ENCODE results near the gene SETD3. TPM values are rescaled to one million over a fixed set of nuclear protein-coding genes. Genes with fewer than 3 reads are reported as not detected.

Gene SETD3
- total and polyA plus RNA-seq, 2 experiments from 2014 or later: 40.7 to 68.0 TPM

GRCh38 chr14:99451234-99451633, 29.4 kb downstream of the SETD3 start:
- H3K36me3 ChIP-seq (ENCODE audit: insufficient read depth): peaks cover 7% of the 10 kb centered on the region; the same call in 1 of the 2 replicates
- Mint-ChIP-seq H3K27ac (no peak overlapping the region), H3K9me3 (no peaks in the 10 kb centered on the region), H3K4me3 (no peak overlapping the region), H3K4me1 (no peaks in the 10 kb centered on the region), H3K36me3 (ENCODE audit: low read depth) (peaks cover 25% of the 10 kb centered on the region), H3K27me3 (ENCODE audit: insufficient read depth, low read depth, poor library complexity) (peaks cover 2% of the 10 kb centered on the region)
- H3K27ac ChIP-seq (ENCODE audit: low read depth): no peak overlapping the region
- H3K27me3 ChIP-seq (ENCODE audit: insufficient read depth): no peaks in the 10 kb centered on the region
- TF ChIP-seq STAT1 (IDR thresholded peaks at IDR 0.05; ENCODE audit: unreplicated experiment): no peak
- TF ChIP-seq NANOG (IDR thresholded peaks at IDR 0.05; ENCODE audit: borderline replicate concordance): no peak
- TF ChIP-seq CREB1 (CRISPR knock-in tag; IDR thresholded peaks at IDR 0.05; ENCODE audit: low read depth): no peak
- no peak for TF ChIP-seq ZNF462 (CRISPR knock-in tag; IDR thresholded peaks at IDR 0.05)
- TF ChIP-seq ETS1 (IDR thresholded peaks at IDR 0.05): no peak
- no peak for TF ChIP-seq POLR2AphosphoS5 (IDR thresholded peaks at IDR 0.05; ENCODE audit: low read depth)
- no peak for TF ChIP-seq JUNB (IDR thresholded peaks at IDR 0.05; ENCODE audit: unreplicated experiment)
- no peak for TF ChIP-seq REST (IDR thresholded peaks at IDR 0.05; ENCODE audit: unreplicated experiment)
- no peak for TF ChIP-seq CTCF (conservative IDR thresholded peaks at IDR 0.05; ENCODE audit: low read depth in 2 of 2)
- TF ChIP-seq EZH2 (IDR thresholded peaks at IDR 0.05; ENCODE audit: low read depth, unreplicated experiment): no peak
- no peak for TF ChIP-seq ZNF114 (CRISPR knock-in tag; IDR thresholded peaks at IDR 0.05)
- no peak for TF ChIP-seq ZNF331 (CRISPR knock-in tag; IDR thresholded peaks at IDR 0.05; ENCODE audit: low read depth)
- TF ChIP-seq EZH2phosphoT487 (IDR thresholded peaks at IDR 0.05; ENCODE audit: unreplicated experiment): no peak
- H3K4me1 ChIP-seq (ENCODE audit: insufficient read depth): no peaks in the 10 kb centered on the region
- ATAC-seq (no peak), DNase-seq (ENCODE audit: low spot score) (no peak)
- H3K9me2 ChIP-seq (ENCODE audit: insufficient read depth): no peaks in the 10 kb centered on the region
- no peak overlapping the region for H3K4me2 ChIP-seq
- no peaks in the 10 kb centered on the region; the same call in 1 of the 2 replicates for H4K20me1 ChIP-seq (replicated peaks; ENCODE audit: insufficient read depth)
- H3F3A ChIP-seq (replicated peaks; ENCODE audit: low read depth): no peaks in the 10 kb centered on the region
- H3K79me2 ChIP-seq (replicated peaks; ENCODE audit: insufficient read depth): peaks cover 9% of the 10 kb centered on the region
- H2AFZ ChIP-seq: no peak overlapping the region
- no peak overlapping the region for H3K4me3 ChIP-seq
